NCI-H748 (cell line): ENCODE results near the gene FLNC.

Source experiments
- DNase-seq: peaks from one replicate; lab custom pipeline; 2025; ENCODE audit not compliant: unreplicated experiment; lab: John Stamatoyannopoulos, UW

FLNC gene

GRCh38 chr7:128862571-128863432, 32.6 kb downstream of the FLNC start, which contains the start of gene ATP6V1F:
Gene ATP6V1F, plus strand, starts transcription at chr7:128862856. Its CDS starts 49 bp downstream, at chr7:128862905.
- peak; percentile 97 for DNase-seq

GRCh38 chr7:128863433-128863989, 33.3 kb downstream of the FLNC start:
- peak; percentile 66 for DNase-seq

GRCh38 chr7:128865303-128865702, 35.1 kb downstream of the FLNC start:
- no peak for DNase-seq

GRCh38 chr7:128865996-128866877, 36.0 kb downstream of the FLNC start:
- no peak for DNase-seq

- no peak for DNase-seq
Observed at GRCh38 chr7:128867241-128867640, 37.0 kb downstream of the FLNC start.

- peak; percentile 77 for DNase-seq
Observed at GRCh38 chr7:128867842-128868623, 37.8 kb downstream of the FLNC start.

GRCh38 chr7:128868624-128869137, 38.5 kb downstream of the FLNC start:
- DNase-seq = peak; percentile 59

- DNase-seq = peak; percentile 86
Observed at GRCh38 chr7:128869138-128869943, 39.1 kb downstream of the FLNC start.

- no peak for DNase-seq
Observed at GRCh38 chr7:128869944-128870285, 39.7 kb downstream of the FLNC start.

GRCh38 chr7:128871050-128871449, 40.8 kb downstream of the FLNC start:
- no peak for DNase-seq

GRCh38 chr7:128872394-128872824, 42.2 kb downstream of the FLNC start:
- DNase-seq = no peak

GRCh38 chr7:128873234-128873633, 43.0 kb downstream of the FLNC start:
- DNase-seq = no peak

GRCh38 chr7:128874140-128875031, 44.2 kb downstream of the FLNC start:
- DNase-seq = peak; percentile 18

- no peak for DNase-seq
Observed at GRCh38 chr7:128875523-128875948, 45.3 kb downstream of the FLNC start.

GRCh38 chr7:128876127-128876526, 45.9 kb downstream of the FLNC start:
- DNase-seq = no peak

- no peak for DNase-seq
Observed at GRCh38 chr7:128876586-128876977, 46.4 kb downstream of the FLNC start.

GRCh38 chr7:128876978-128877755, 47.0 kb downstream of the FLNC start:
- DNase-seq = no peak

- DNase-seq = no peak
Observed at GRCh38 chr7:128877756-128878120, 47.5 kb downstream of the FLNC start.
